GM18858 (cell line): ENCODE results near the gene OR51V1.
"Not testable (repeated sequence)": the region's sequence is repeated elsewhere in the genome, so short reads cannot be mapped to it uniquely, and the experiment has no call there.

Experiments used
- ATAC-seq: cut with Tn5 transposase; IDR thresholded peaks from one replicate; pipeline ENCODE4 v1.9.1; 2021; ENCODE audit not compliant: unreplicated experiment

Gene OR51V1

GRCh38 chr11:5200582-5200981, at the start of gene OR51V1:
Gene OR51V1 (minus strand): TSS chr11:5200682. CDS start chr11:5200682, 0 bp downstream.
- ATAC-seq: no peak

- not testable (repeated sequence) for ATAC-seq
Observed at GRCh38 chr11:5249807-5250396, 49.4 kb upstream of the OR51V1 start, which contains the start of gene HBG1. Gene HBG1 (minus strand): TSS chr11:5249857. CDS start chr11:5249804, 53 bp downstream.

- ATAC-seq: not testable (repeated sequence)
Observed at GRCh38 chr11:5248498-5248897, 48.0 kb upstream of the OR51V1 start.

- ATAC-seq: no peak
Observed at GRCh38 chr11:5247472-5248192, 47.1 kb upstream of the OR51V1 start.

- no peak for ATAC-seq
Observed at GRCh38 chr11:5246772-5247471, 46.4 kb upstream of the OR51V1 start.

- ATAC-seq: no peak
Observed at GRCh38 chr11:5245155-5245554, 44.7 kb upstream of the OR51V1 start.

GRCh38 chr11:5243816-5244180, 43.3 kb upstream of the OR51V1 start:
- no peak for ATAC-seq

- no peak for ATAC-seq
Observed at GRCh38 chr11:5242933-5243815, 42.7 kb upstream of the OR51V1 start.

- ATAC-seq: no peak
Observed at GRCh38 chr11:5242208-5242607, 41.7 kb upstream of the OR51V1 start.

- ATAC-seq: no peak
Observed at GRCh38 chr11:5241458-5241857, 41.0 kb upstream of the OR51V1 start.

- ATAC-seq: no peak
Observed at GRCh38 chr11:5240458-5240857, 40.0 kb upstream of the OR51V1 start.

- ATAC-seq: no peak
Observed at GRCh38 chr11:5240056-5240455, 39.6 kb upstream of the OR51V1 start.

GRCh38 chr11:5239046-5239445, 38.6 kb upstream of the OR51V1 start:
- ATAC-seq: no peak

- no peak for ATAC-seq
Observed at GRCh38 chr11:5238486-5238885, 38.0 kb upstream of the OR51V1 start.

GRCh38 chr11:5237420-5237819, 36.9 kb upstream of the OR51V1 start:
- ATAC-seq: no peak

- no peak for ATAC-seq
Observed at GRCh38 chr11:5235364-5236095, 35.0 kb upstream of the OR51V1 start.

- peak; percentile 75 for ATAC-seq
Observed at GRCh38 chr11:5234381-5234834, 33.9 kb upstream of the OR51V1 start, which contains the start of gene HBD. Gene HBD (minus strand): TSS chr11:5234483. CDS start chr11:5234433, 50 bp downstream.

- ATAC-seq: no peak
Observed at GRCh38 chr11:5233307-5233706, 32.8 kb upstream of the OR51V1 start.

- ATAC-seq: no peak
Observed at GRCh38 chr11:5232821-5233220, 32.3 kb upstream of the OR51V1 start.

- no peak for ATAC-seq
Observed at GRCh38 chr11:5232176-5232575, 31.7 kb upstream of the OR51V1 start.
